ENCODE measurements around the gene CHAT.

Gene CHAT

GRCh38 chr10:49575489-49576072, 38.3 kb upstream of the CHAT start:
- H3K27ac ChIP-seq, result no peak overlapping the region
- TF ChIP-seq CTCF (conservative IDR thresholded peaks at IDR 0.05), result no peak

DNA sequence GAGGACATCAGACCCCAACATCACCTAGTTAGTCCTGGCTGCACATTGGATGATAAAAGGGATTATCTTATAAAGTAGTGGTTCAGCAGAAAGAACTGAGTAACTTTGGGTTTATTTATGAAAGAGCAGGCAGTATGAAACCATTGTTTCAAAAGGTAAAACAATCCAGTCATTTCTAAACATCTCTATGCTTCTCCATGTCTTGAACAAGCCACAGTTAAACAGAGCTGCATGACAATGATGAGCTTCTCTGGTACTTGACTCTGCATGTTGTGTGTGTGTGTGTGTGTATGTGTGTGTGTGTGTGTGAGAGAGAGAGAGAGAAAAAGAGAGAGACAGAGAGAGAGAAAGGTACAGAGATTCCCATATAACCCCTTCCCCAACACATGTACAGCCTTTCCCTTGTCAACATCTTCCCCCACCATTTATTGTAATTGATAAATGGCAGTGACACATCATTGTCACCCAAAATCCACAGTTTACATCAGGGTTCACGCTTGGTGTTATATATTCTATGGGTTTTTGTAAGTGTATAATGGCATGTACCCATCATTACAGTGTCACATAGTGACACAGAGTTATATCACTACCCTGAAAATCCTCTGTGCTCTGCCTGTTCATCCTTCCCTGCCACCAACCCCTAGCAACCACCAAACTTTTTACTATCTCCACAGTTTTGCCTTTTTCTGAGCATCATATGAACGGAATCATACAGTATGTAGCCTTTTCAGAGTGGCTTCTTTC, 36.5 kb upstream of the CHAT start:
- TF ChIP-seq CTCF (conservative IDR thresholded peaks at IDR 0.05), result no peak
- no peak overlapping the region for H3K27ac ChIP-seq

DNA sequence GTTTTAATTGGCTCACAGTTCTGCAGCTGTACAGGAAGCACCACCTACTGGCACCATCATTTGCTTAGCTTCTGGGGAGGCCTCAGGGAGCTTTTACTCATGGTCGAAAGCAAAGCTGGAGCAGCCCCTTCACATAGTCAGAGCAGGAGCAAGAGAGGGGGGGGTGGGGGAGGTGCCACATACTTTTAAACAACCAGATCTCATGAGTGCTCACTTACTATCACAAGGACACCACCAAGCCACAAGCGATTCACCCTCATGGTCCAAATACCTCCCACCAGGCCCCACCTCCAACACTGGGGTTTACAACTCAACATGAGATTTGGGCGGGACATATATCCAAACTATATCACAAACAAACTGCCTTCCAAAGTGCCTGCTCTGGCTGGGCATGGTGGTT, 35.4 kb upstream of the CHAT start:
- TF ChIP-seq CTCF (conservative IDR thresholded peaks at IDR 0.05), result no peak
- H3K27ac ChIP-seq, result no peak overlapping the region

- no peak overlapping the region for H3K27ac ChIP-seq
- TF ChIP-seq CTCF (conservative IDR thresholded peaks at IDR 0.05), result no peak
Measured at GRCh38 chr10:49579621-49580020, 34.2 kb upstream of the CHAT start.

DNA sequence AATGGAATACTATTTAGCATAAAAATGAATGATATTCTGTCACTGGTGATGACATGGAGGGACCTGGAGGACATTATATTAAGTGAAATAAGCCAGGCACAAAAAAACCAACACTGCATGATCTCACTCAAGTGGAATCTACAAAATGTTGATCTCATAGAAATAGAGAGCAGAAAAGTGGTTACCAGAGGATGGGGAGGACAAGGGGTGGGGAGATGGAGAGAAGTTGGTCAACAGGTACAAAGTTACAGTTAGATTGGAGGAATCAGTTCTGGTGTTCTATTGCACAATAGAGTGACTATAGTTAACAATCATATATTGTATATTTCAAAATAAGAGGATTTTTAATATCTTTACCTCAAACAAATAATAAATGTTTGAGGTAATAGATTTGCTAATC, 28.4 kb upstream of the CHAT start:
- TF ChIP-seq CTCF (conservative IDR thresholded peaks at IDR 0.05), result no peak

GRCh38 chr10:49587981-49588380, 25.9 kb upstream of the CHAT start:
- no peak for TF ChIP-seq CTCF (conservative IDR thresholded peaks at IDR 0.05)
- H3K27ac ChIP-seq, result no peak overlapping the region

More for the DNA sequence above, 28.4 kb upstream of the CHAT start:
- no peak overlapping the region for H3K27ac ChIP-seq

GRCh38 chr10:49592726-49593563, 20.9 kb upstream of the CHAT start:
- TF ChIP-seq CTCF (conservative IDR thresholded peaks at IDR 0.05), result peak; percentile 95
- H3K27ac ChIP-seq, result no peak overlapping the region

All from VCaP (cell line).